Calu3 (cell line): ENCODE data around the gene RHBDD2. TPM values are rescaled to one million over a fixed set of nuclear protein-coding genes. Genes with fewer than 3 reads are reported as not detected.
"Not testable (repeated sequence)": the region's sequence is repeated elsewhere in the genome, so short reads cannot be mapped to it uniquely, and the experiment has no call there.

ENCODE experiments used
- BruUV-seq: library from RNA; stranded (reverse); fragments of 400-500 nt; replicated peaks from 2 replicates; lab custom pipeline; 2021; lab: Mats Ljungman, UMichigan
- CTCF ChIA-PET: fragments of 300-600 bp; sonication (Branson Sonifier 250); formaldehyde crosslinking; loops from one replicate; lab custom pipeline; 2022; ENCODE audit warnings: antibody characterized with exemption; lab: Charles Lee
- DNase-seq: peaks from one replicate; pipeline ENCODE4 v3.0.0; 2022
- H3K27ac Mint-ChIP-seq: one replicate; pipeline ENCODE4 v1.8.0; 2022; ENCODE audit warnings: mixed read lengths; ENCODE audit not compliant: unreplicated experiment
- H3K27me3 Mint-ChIP-seq: one replicate; pipeline ENCODE4 v1.8.0; 2022; ENCODE audit warnings: mixed read lengths; ENCODE audit not compliant: unreplicated experiment
- H3K36me3 Mint-ChIP-seq: one replicate; pipeline ENCODE4 v1.8.0; 2022; ENCODE audit warnings: mild to moderate bottlenecking, moderate library complexity, mixed read lengths; ENCODE audit not compliant: insufficient read depth, unreplicated experiment
- H3K4me1 Mint-ChIP-seq: one replicate; pipeline ENCODE4 v1.8.0; 2022; ENCODE audit warnings: mild to moderate bottlenecking, low read depth, mixed read lengths; ENCODE audit not compliant: unreplicated experiment
- H3K4me3 Mint-ChIP-seq: one replicate; pipeline ENCODE4 v1.8.0; 2022; ENCODE audit warnings: mild to moderate bottlenecking, low read depth, moderate library complexity, mixed read lengths; ENCODE audit not compliant: unreplicated experiment
- H3K9me3 Mint-ChIP-seq: one replicate; pipeline ENCODE4 v1.8.0; 2022; ENCODE audit warnings: low read depth, mixed read lengths; ENCODE audit not compliant: unreplicated experiment
- CTCF ChIP-seq: fragments of 200-600 bp; IDR thresholded peaks from one replicate; pipeline ENCODE4 v1.8.0; 2022; ENCODE audit warnings: antibody characterized with exemption; ENCODE audit not compliant: unreplicated experiment
- intact Hi-C: fragments of 100-400 bp; cut with micrococcal nuclease; formaldehyde crosslinking; loops from one replicate; pipeline ENCODE4 v1.10.0; 2022; ENCODE audit not compliant: unreplicated experiment
- total RNA-seq: library from RNA; stranded (reverse); gene quantifications from 2 replicates; pipeline ENCODE4 v1.2.3, GENCODE V29; 2022

Gene RHBDD2
- total RNA-seq, 1 experiment from 2014 or later, result 35.3 TPM

DNA sequence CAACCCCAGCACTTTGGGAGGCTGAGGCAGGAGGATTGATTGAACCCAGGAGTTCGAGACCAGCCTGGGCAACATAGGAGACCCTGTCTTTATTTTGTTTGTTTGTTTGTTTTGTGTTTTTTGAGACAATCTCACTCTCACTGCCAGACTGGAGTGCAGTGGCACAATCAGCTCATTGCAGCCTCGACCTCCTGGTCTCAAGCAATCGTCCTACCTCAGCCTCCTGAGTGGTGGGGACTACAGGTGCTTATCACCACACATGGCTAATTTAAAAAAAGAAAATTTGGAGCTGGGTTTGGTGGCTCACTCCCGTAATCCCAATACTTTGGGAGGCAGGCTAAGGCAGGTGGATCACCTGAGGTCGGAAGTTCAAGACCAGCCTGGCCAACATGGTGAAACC, 34.7 kb upstream of the RHBDD2 start:
- BruUV-seq, result no TSS peak
- no peak overlapping the region for H3K27ac Mint-ChIP-seq
- peaks cover 13% of the 10 kb centered on the region for H3K4me1 Mint-ChIP-seq
- DNase-seq, result no peak
- no peak for TF ChIP-seq CTCF
- CTCF ChIA-PET, result no interaction called here
- no peak overlapping the region for H3K4me3 Mint-ChIP-seq
- H3K27me3 Mint-ChIP-seq, result no peaks in the 10 kb centered on the region
- intact Hi-C loops, result no loop called here
- H3K36me3 Mint-ChIP-seq, result peaks cover 4% of the 10 kb centered on the region
- peaks cover 3% of the 10 kb centered on the region for H3K9me3 Mint-ChIP-seq

- intact Hi-C loops, DNase-seq, BruUV-seq, H3K27ac Mint-ChIP-seq, H3K27me3 Mint-ChIP-seq, H3K4me3 Mint-ChIP-seq, H3K36me3 Mint-ChIP-seq, H3K9me3 Mint-ChIP-seq: not testable (repeated sequence)
- CTCF ChIA-PET, result interaction anchor here (0.6 kb wide), 1 partner anchor 260 kb away, joined by 4 read pairs; no protein-coding TSS in a partner anchor
- H3K4me1 Mint-ChIP-seq, result peaks cover 13% of the 10 kb centered on the region
These were observed 33.7 kb upstream of the RHBDD2 start for GRCh38 chr7:75845132-75845531.

DNA sequence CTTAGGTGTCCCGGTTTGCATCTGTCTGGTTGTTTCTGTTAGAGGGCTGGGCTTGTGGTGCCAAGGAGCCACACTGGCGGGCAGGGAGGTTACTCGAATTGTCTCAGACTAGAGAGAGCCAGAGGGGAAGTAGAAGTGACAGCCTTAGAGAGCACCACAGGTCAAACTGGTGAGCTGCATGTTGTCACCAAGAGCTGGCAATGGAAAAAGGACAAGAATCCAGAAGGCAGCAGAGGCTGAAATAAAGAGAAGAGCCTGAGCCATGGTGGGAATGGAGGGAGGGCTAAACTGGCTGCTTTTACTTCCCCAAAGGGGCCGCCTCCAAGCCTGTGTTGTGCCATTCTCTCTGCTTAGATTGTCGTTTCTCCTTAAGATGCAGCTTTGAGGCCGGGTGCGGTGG, 31.1 kb upstream of the RHBDD2 start:
- no peak for DNase-seq
- Mint-ChIP-seq H3K36me3 (peaks cover 4% of the 10 kb centered on the region), H3K27ac (no peak overlapping the region), H3K4me1 (peaks cover 9% of the 10 kb centered on the region), H3K4me3 (no peak overlapping the region), H3K9me3 (peaks cover 3% of the 10 kb centered on the region), H3K27me3 (no peaks in the 10 kb centered on the region)
- BruUV-seq, result no TSS peak
- CTCF ChIA-PET, result interaction anchor here (0.6 kb wide), 1 partner anchor 31 kb away, joined by 4 read pairs; no protein-coding TSS in a partner anchor
- intact Hi-C loops, result no loop called here
- no peak for TF ChIP-seq CTCF

GRCh38 chr7:75849573-75849972, 29.3 kb upstream of the RHBDD2 start:
- no TSS peak for BruUV-seq
- no peak for TF ChIP-seq CTCF
- CTCF ChIA-PET, result no interaction called here
- no peaks in the 10 kb centered on the region for H3K27me3 Mint-ChIP-seq
- H3K4me1 Mint-ChIP-seq, result no peaks in the 10 kb centered on the region
- no peak for DNase-seq
- no peak overlapping the region for H3K27ac Mint-ChIP-seq
- H3K4me3 Mint-ChIP-seq, result no peak overlapping the region
- no peaks in the 10 kb centered on the region for H3K36me3 Mint-ChIP-seq
- H3K9me3 Mint-ChIP-seq, result no peaks in the 10 kb centered on the region
- intact Hi-C loops, result no loop called here

GRCh38 chr7:75850235-75850634, 28.6 kb upstream of the RHBDD2 start:
- intact Hi-C loops, result no loop called here
- no peak overlapping the region for H3K4me3 Mint-ChIP-seq

More at GRCh38 chr7:75850235-75850634, 28.6 kb upstream of the RHBDD2 start:
- H3K27me3 Mint-ChIP-seq, result no peaks in the 10 kb centered on the region
- CTCF ChIA-PET, result no interaction called here
- no peaks in the 10 kb centered on the region for H3K36me3 Mint-ChIP-seq
- no peaks in the 10 kb centered on the region for H3K4me1 Mint-ChIP-seq
- no peak overlapping the region for H3K27ac Mint-ChIP-seq
- no peaks in the 10 kb centered on the region for H3K9me3 Mint-ChIP-seq
- no peak for TF ChIP-seq CTCF
- no peak for DNase-seq
- BruUV-seq, result no TSS peak
